MM.1S (cell line): ENCODE results near the gene TIFAB.

Source experiments
- DNase-seq: peaks from one replicate; pipeline ENCODE4 v3.0.0-alpha.2; 2015
- H2AFZ ChIP-seq: fragments of 300-600 bp; sonication (generic); 2 replicates; pipeline ENCODE4 v1.6.0; 2016; ENCODE audit warnings: antibody characterized with exemption, low read length
- H3F3A ChIP-seq: fragments of 300-600 bp; sonication (generic); 2 replicates; pipeline ENCODE4 v1.6.1; 2016; ENCODE audit warnings: mild to moderate bottlenecking, antibody characterized with exemption, low read length, moderate library complexity, mixed read lengths; ENCODE audit not compliant: insufficient read depth
- H3K27ac ChIP-seq: fragments of 300-600 bp; sonication (generic); 2 replicates; pipeline ENCODE4 v1.5.1; 2016; ENCODE audit warnings: mild to moderate bottlenecking, low read length
- H3K27me3 ChIP-seq: fragments of 300-600 bp; sonication (generic); replicated peaks from 2 replicates; pipeline ENCODE4 v1.6.0; 2016; ENCODE audit warnings: low read length; ENCODE audit not compliant: insufficient read depth
- H3K36me3 ChIP-seq: fragments of 300-600 bp; sonication (generic); replicated peaks from 2 replicates; pipeline ENCODE4 v1.6.1; 2016; ENCODE audit warnings: mild to moderate bottlenecking, low read length, mixed read lengths; ENCODE audit not compliant: insufficient read depth
- H3K4me1 ChIP-seq: fragments of 300-600 bp; sonication (generic); 2 replicates; pipeline ENCODE4 v1.6.1; 2016; ENCODE audit warnings: low read length, mixed read lengths
- H3K4me2 ChIP-seq: fragments of 300-600 bp; sonication (generic); 2 replicates; pipeline ENCODE4 v1.6.0; 2016; ENCODE audit warnings: low read depth, low read length
- H3K4me3 ChIP-seq: fragments of 300-600 bp; sonication (generic); 2 replicates; pipeline ENCODE4 v1.5.1; 2016; ENCODE audit warnings: low read length, mixed read lengths
- H3K79me2 ChIP-seq: fragments of 300-600 bp; sonication (generic); 2 replicates; pipeline ENCODE4 v1.6.1; 2016; ENCODE audit warnings: mixed run types, low read length, mixed read lengths
- H3K9ac ChIP-seq: fragments of 300-600 bp; sonication (generic); 2 replicates; pipeline ENCODE4 v1.6.1; 2016; ENCODE audit warnings: low read length, mixed read lengths
- H3K9me2 ChIP-seq: fragments of 300-600 bp; sonication (generic); replicated peaks from 2 replicates; pipeline ENCODE4 v1.6.1; 2016; ENCODE audit warnings: mild to moderate bottlenecking, low read length, mixed read lengths; ENCODE audit not compliant: insufficient read depth
- H3K9me3 ChIP-seq: fragments of 300-600 bp; sonication (generic); replicated peaks from 2 replicates; pipeline ENCODE4 v1.6.1; 2016; ENCODE audit warnings: mild to moderate bottlenecking, low read length, mixed read lengths; ENCODE audit not compliant: insufficient read depth
- H4K20me1 ChIP-seq: fragments of 300-600 bp; sonication (generic); 2 replicates; pipeline ENCODE4 v1.6.1; 2016; ENCODE audit warnings: mild to moderate bottlenecking, low read length, moderate library complexity, mixed read lengths; ENCODE audit not compliant: insufficient read depth
- EZH2 ChIP-seq: fragments of 300-600 bp; sonication (generic); optimal IDR thresholded peaks from 2 replicates; pipeline ENCODE3; 2017; ENCODE audit warnings: low read depth, mild to moderate bottlenecking, antibody characterized with exemption, low read length, mixed read lengths
- EZH2phosphoT487 ChIP-seq: fragments of 300-600 bp; sonication (generic); IDR thresholded peaks from 2 replicates; pipeline ENCODE4 v1.6.1; 2018; ENCODE audit warnings: antibody characterized with exemption, low read length
- TF ChIP-seq, protein P1 (sequence below): fragments of 300-600 bp; sonication (generic); IDR thresholded peaks from 2 replicates; pipeline ENCODE4 v1.5.1; 2016; ENCODE audit warnings: antibody characterized with exemption, low read length, mixed read lengths

Gene TIFAB

DNA sequence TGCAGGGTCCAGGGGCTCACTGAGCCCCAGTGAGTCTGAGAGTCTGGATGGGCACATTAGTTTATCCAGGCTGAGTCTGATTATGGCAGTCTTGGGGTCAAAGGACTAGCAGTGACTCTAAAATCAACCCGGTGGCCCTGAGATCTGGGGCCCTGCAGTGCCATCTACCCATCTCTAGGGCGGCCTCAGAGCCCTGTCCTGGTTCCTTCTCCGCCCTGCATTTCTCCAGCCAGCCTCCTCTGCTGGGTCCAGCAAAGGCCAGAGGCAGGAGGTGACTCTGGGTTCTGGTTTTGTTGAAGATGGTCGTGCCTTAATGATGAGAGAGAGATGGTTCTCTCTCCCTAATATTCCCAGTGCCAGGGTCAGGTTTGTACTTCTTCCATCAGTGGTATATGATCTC lies 20.0 kb downstream of the TIFAB start:
- Histone ChIP-seq H3K27ac (no peak overlapping the region), H3K4me1 (no peaks in the 10 kb centered on the region), H3K36me3 (no peaks in the 10 kb centered on the region), H3K79me2 (no peaks in the 10 kb centered on the region), H3K9ac (no peak overlapping the region), H4K20me1 (no peaks in the 10 kb centered on the region), H3K27me3 (no peaks in the 10 kb centered on the region), H3K4me3 (no peak overlapping the region), H3F3A (no peaks in the 10 kb centered on the region), H3K4me2 (no peak overlapping the region), H2AFZ (no peak overlapping the region), H3K9me2 (no peaks in the 10 kb centered on the region), H3K9me3 (no peaks in the 10 kb centered on the region)
- no peak for TF ChIP-seq EZH2phosphoT487
- TF ChIP-seq, protein P1, sequence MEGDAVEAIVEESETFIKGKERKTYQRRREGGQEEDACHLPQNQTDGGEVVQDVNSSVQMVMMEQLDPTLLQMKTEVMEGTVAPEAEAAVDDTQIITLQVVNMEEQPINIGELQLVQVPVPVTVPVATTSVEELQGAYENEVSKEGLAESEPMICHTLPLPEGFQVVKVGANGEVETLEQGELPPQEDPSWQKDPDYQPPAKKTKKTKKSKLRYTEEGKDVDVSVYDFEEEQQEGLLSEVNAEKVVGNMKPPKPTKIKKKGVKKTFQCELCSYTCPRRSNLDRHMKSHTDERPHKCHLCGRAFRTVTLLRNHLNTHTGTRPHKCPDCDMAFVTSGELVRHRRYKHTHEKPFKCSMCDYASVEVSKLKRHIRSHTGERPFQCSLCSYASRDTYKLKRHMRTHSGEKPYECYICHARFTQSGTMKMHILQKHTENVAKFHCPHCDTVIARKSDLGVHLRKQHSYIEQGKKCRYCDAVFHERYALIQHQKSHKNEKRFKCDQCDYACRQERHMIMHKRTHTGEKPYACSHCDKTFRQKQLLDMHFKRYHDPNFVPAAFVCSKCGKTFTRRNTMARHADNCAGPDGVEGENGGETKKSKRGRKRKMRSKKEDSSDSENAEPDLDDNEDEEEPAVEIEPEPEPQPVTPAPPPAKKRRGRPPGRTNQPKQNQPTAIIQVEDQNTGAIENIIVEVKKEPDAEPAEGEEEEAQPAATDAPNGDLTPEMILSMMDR = no peak
- TF ChIP-seq EZH2 = no peak
- DNase-seq = no peak

DNA sequence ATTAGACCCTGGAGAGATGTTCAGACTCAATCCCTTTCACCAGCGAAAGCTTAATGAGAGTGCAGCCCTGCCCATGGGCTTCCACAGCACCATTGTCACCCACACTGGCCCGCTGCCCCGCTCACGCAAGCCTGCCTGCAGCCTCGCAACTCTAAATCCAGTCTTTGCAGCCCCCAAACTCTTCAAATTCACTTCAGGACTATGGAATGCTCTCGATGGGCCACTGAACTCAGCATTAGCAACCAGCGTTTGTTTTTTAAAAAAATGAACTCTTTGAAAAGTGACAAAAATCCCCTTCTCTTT lies 22.1 kb downstream of the TIFAB start:
- Histone ChIP-seq H3K36me3 (no peaks in the 10 kb centered on the region), H3K4me1 (no peaks in the 10 kb centered on the region), H3K9me3 (no peaks in the 10 kb centered on the region), H3K9ac (no peak overlapping the region), H3K27me3 (no peaks in the 10 kb centered on the region), H3F3A (no peaks in the 10 kb centered on the region), H3K27ac (no peak overlapping the region), H3K4me2 (no peak overlapping the region), H3K4me3 (no peak overlapping the region), H3K79me2 (no peaks in the 10 kb centered on the region), H4K20me1 (no peaks in the 10 kb centered on the region), H3K9me2 (no peaks in the 10 kb centered on the region), H2AFZ (no peak overlapping the region)
- DNase-seq = no peak
- TF ChIP-seq EZH2phosphoT487 (no peak), EZH2 (no peak)
- TF ChIP-seq, protein P1 = no peak

- no peak overlapping the region for H2AFZ ChIP-seq
- no peak overlapping the region for H3K4me3 ChIP-seq
- no peaks in the 10 kb centered on the region for H4K20me1 ChIP-seq
- no peaks in the 10 kb centered on the region for H3K36me3 ChIP-seq
- H3K9me2 ChIP-seq = no peaks in the 10 kb centered on the region
- H3K9ac ChIP-seq = no peak overlapping the region
- H3K79me2 ChIP-seq = no peaks in the 10 kb centered on the region
- no peak overlapping the region for H3K4me2 ChIP-seq
- no peaks in the 10 kb centered on the region for H3K9me3 ChIP-seq
- H3F3A ChIP-seq = no peaks in the 10 kb centered on the region
- no peaks in the 10 kb centered on the region for H3K27me3 ChIP-seq
- TF ChIP-seq, protein P1 = no peak
- TF ChIP-seq EZH2 (no peak), EZH2phosphoT487 (no peak)
- no peaks in the 10 kb centered on the region for H3K4me1 ChIP-seq
- DNase-seq = no peak
- H3K27ac ChIP-seq = no peak overlapping the region
Observed at GRCh38 chr5:135429301-135430134, 22.6 kb downstream of the TIFAB start.
